ENCODE measurements around the gene FYN. TPM values are rescaled to one million over a fixed set of nuclear protein-coding genes. Genes with fewer than 3 reads are reported as not detected.

The FYN gene
- total RNA-seq, 1 donor = 106 TPM

DNA sequence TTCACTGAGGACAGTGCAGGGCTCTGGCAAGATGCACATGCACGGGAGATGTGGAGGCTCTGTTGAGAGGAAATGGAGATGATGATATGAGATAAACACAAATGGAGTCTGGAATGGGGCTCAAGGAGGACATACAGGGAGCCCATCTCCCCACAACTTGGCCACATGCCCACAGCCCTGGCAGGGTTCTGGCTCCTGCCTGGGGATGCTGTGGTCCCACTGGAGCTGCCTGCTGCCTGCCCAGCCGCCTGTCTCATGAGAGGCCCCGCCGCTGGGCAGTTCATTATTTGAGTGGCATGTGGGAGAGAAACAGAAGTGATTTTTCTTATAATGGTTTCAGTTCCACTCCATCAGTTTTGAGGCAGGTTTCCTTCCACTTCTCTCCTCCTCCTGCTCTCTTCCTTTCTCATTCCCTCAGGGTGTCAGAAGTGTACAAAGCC lies 134.0 kb downstream of the FYN start:
- no peak overlapping the region for H3K4me3 ChIP-seq (ENCODE audit: insufficient read depth, low read length)
- peaks cover 29% of the 10 kb centered on the region for H3K4me1 ChIP-seq (ENCODE audit: insufficient read depth, low read length)
- H3K9me3 ChIP-seq (ENCODE audit: low read depth, low read length) = no peaks in the 10 kb centered on the region
- no peak overlapping the region for H3K27ac ChIP-seq (ENCODE audit: low read depth, low read length)
- no peak overlapping the region for H2AFZ ChIP-seq (ENCODE audit: low read length)
- peaks cover 56% of the 10 kb centered on the region for H3K79me2 ChIP-seq (ENCODE audit: insufficient read depth, low read length)
- no peaks in the 10 kb centered on the region for H3K27me3 ChIP-seq (ENCODE audit: insufficient read depth, low read length)
- H4K20me1 ChIP-seq (ENCODE audit: insufficient read depth, low read length) = peaks cover 8% of the 10 kb centered on the region
- DNase-seq (ENCODE audit: insufficient read length, low spot score, missing footprints) = no peak
- no peaks in the 10 kb centered on the region for H3K36me3 ChIP-seq (ENCODE audit: insufficient read depth, low read length)
- H3K4me2 ChIP-seq (ENCODE audit: insufficient read depth, low read length) = no peak overlapping the region
- TF ChIP-seq, protein P1, sequence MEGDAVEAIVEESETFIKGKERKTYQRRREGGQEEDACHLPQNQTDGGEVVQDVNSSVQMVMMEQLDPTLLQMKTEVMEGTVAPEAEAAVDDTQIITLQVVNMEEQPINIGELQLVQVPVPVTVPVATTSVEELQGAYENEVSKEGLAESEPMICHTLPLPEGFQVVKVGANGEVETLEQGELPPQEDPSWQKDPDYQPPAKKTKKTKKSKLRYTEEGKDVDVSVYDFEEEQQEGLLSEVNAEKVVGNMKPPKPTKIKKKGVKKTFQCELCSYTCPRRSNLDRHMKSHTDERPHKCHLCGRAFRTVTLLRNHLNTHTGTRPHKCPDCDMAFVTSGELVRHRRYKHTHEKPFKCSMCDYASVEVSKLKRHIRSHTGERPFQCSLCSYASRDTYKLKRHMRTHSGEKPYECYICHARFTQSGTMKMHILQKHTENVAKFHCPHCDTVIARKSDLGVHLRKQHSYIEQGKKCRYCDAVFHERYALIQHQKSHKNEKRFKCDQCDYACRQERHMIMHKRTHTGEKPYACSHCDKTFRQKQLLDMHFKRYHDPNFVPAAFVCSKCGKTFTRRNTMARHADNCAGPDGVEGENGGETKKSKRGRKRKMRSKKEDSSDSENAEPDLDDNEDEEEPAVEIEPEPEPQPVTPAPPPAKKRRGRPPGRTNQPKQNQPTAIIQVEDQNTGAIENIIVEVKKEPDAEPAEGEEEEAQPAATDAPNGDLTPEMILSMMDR (IDR thresholded peaks at IDR 0.05; ENCODE audit: extremely low read depth, low read depth, low read length) = no peak

DNA sequence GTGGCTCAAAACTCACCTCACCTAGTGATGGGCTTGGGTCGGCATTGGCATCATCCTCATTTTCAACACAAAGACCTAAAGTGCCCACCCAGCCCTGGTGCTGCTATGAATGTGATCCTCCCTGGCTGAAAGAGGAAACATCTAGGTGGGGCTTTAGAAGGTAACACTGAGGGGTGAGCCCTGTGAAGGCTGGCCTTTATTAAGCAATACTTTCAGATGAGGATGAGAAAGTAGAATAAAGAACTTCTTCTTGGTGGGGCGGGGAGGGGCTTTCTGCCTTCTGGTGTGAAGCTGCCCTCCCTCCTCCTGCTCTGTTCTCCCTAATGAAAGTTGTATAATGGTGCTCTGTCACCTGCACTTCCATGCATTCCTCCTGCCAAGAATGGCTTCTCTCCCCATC lies 134.6 kb downstream of the FYN start:
- Histone ChIP-seq H3K27ac (ENCODE audit: low read depth, low read length) (no peak overlapping the region), H2AFZ (ENCODE audit: low read length) (no peak overlapping the region), H3K36me3 (ENCODE audit: insufficient read depth, low read length) (no peaks in the 10 kb centered on the region), H3K4me1 (ENCODE audit: insufficient read depth, low read length) (peaks cover 23% of the 10 kb centered on the region), H3K79me2 (ENCODE audit: insufficient read depth, low read length) (peaks cover 62% of the 10 kb centered on the region), H3K27me3 (ENCODE audit: insufficient read depth, low read length) (no peaks in the 10 kb centered on the region), H3K4me3 (ENCODE audit: insufficient read depth, low read length) (no peak overlapping the region), H3K4me2 (ENCODE audit: insufficient read depth, low read length) (no peak overlapping the region), H3K9me3 (ENCODE audit: low read depth, low read length) (no peaks in the 10 kb centered on the region), H4K20me1 (ENCODE audit: insufficient read depth, low read length) (peaks cover 8% of the 10 kb centered on the region)
- no peak for DNase-seq (ENCODE audit: insufficient read length, low spot score, missing footprints)
- TF ChIP-seq, protein P1 (IDR thresholded peaks at IDR 0.05; ENCODE audit: extremely low read depth, low read depth, low read length) = no peak

DNA sequence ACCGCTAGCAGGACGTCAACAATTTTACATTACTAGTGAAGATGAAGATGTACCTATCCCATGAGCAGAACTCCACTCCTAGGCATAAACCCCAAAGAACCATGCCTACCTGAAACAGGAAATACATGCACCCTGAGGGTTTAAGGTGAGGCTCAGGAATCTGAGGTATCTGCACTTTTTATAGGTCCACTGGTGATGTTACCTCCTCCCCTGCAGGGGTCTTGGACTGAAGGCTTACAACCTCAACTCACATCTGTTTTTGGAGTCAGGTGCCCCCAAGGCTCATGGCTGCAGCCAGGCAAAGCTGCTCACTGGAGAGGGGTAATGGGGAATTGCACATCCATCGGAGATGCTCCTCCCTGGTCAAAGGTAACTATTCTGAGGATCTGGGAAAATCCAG lies 135.1 kb downstream of the FYN start:
- Histone ChIP-seq H3K4me2 (ENCODE audit: insufficient read depth, low read length) (no peak overlapping the region), H3K27ac (ENCODE audit: low read depth, low read length) (peak overlapping the region; percentile 46), H4K20me1 (ENCODE audit: insufficient read depth, low read length) (peaks cover 8% of the 10 kb centered on the region), H2AFZ (ENCODE audit: low read length) (no peak overlapping the region), H3K27me3 (ENCODE audit: insufficient read depth, low read length) (no peaks in the 10 kb centered on the region), H3K4me3 (ENCODE audit: insufficient read depth, low read length) (no peak overlapping the region), H3K4me1 (ENCODE audit: insufficient read depth, low read length) (peaks cover 18% of the 10 kb centered on the region), H3K79me2 (ENCODE audit: insufficient read depth, low read length) (peaks cover 66% of the 10 kb centered on the region), H3K9me3 (ENCODE audit: low read depth, low read length) (no peaks in the 10 kb centered on the region), H3K36me3 (ENCODE audit: insufficient read depth, low read length) (no peaks in the 10 kb centered on the region)
- no peak for DNase-seq (ENCODE audit: insufficient read length, low spot score, missing footprints)
- TF ChIP-seq, protein P1 (IDR thresholded peaks at IDR 0.05; ENCODE audit: extremely low read depth, low read depth, low read length) = no peak

DNA sequence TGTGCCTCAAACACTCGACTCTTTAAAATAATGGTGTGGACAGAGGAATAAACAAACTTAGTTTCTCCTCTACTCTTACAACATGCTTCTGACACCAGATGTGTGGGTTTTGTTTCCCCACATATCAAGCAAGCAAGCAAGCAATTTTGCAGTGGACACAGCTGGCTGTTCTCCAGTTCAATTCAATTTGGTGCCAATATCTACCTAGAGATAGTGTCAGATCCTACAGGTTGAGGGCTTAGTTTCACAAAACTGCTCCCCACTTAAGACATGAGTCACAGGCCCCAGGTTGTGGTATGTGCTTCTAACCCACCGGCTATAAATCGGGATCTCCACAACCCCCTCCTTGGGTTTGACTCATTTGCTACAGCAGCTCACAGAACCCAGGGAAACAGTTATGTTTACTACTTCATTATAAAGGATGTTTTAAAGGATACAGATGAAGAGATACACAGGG lies 136.2 kb downstream of the FYN start:
- peaks cover 3% of the 10 kb centered on the region for H3K36me3 ChIP-seq (ENCODE audit: insufficient read depth, low read length)
- H4K20me1 ChIP-seq (ENCODE audit: insufficient read depth, low read length) = peaks cover 8% of the 10 kb centered on the region
- no peak overlapping the region for H2AFZ ChIP-seq (ENCODE audit: low read length)
- peak overlapping the region; percentile 46 for H3K27ac ChIP-seq (ENCODE audit: low read depth, low read length)
- H3K4me2 ChIP-seq (ENCODE audit: insufficient read depth, low read length) = peak overlapping the region; percentile 34
- H3K4me3 ChIP-seq (ENCODE audit: insufficient read depth, low read length) = no peak overlapping the region
- DNase-seq (ENCODE audit: insufficient read length, low spot score, missing footprints) = no peak
- H3K9me3 ChIP-seq (ENCODE audit: low read depth, low read length) = peaks cover 4% of the 10 kb centered on the region
- peaks cover 16% of the 10 kb centered on the region for H3K4me1 ChIP-seq (ENCODE audit: insufficient read depth, low read length)
- H3K79me2 ChIP-seq (ENCODE audit: insufficient read depth, low read length) = peaks cover 71% of the 10 kb centered on the region
- H3K27me3 ChIP-seq (ENCODE audit: insufficient read depth, low read length) = no peaks in the 10 kb centered on the region
- TF ChIP-seq, protein P1 (IDR thresholded peaks at IDR 0.05; ENCODE audit: extremely low read depth, low read depth, low read length) = no peak
